ENCODE measurements around the gene CAPN8.

The CAPN8 gene

GRCh38 chr1:223702735-223703667 lies 37.5 kb upstream of the CAPN8 start:
- no peaks in the 10 kb centered on the region for H3K4me1 ChIP-seq (ENCODE audit: control insufficient read depth, insufficient read depth, low read length, poor library complexity, severe bottlenecking)
- H3K27me3 ChIP-seq (replicated peaks; ENCODE audit: control insufficient read depth, insufficient read depth, low read length, poor library complexity, severe bottlenecking), result no peaks in the 10 kb centered on the region
- H3K4me3 ChIP-seq (ENCODE audit: insufficient read depth, low read depth, low read length, poor library complexity, severe bottlenecking), result no peak overlapping the region
- H3K27ac ChIP-seq (ENCODE audit: insufficient read depth, low read length, poor library complexity, severe bottlenecking), result no peak overlapping the region
- no peaks in the 10 kb centered on the region for H3K36me3 ChIP-seq (ENCODE audit: control insufficient read depth, insufficient read depth, low read length)
- DNase-seq, result no peak
- no peaks in the 10 kb centered on the region for H3K9me3 ChIP-seq (ENCODE audit: control insufficient read depth, low read length)

- Histone ChIP-seq H3K27ac (ENCODE audit: insufficient read depth, low read length, poor library complexity, severe bottlenecking) (no peak overlapping the region), H3K36me3 (ENCODE audit: control insufficient read depth, insufficient read depth, low read length) (no peaks in the 10 kb centered on the region), H3K4me3 (ENCODE audit: insufficient read depth, low read depth, low read length, poor library complexity, severe bottlenecking) (no peak overlapping the region), H3K9me3 (ENCODE audit: control insufficient read depth, low read length) (no peaks in the 10 kb centered on the region), H3K4me1 (ENCODE audit: control insufficient read depth, insufficient read depth, low read length, poor library complexity, severe bottlenecking) (no peaks in the 10 kb centered on the region), H3K27me3 (replicated peaks; ENCODE audit: control insufficient read depth, insufficient read depth, low read length, poor library complexity, severe bottlenecking) (no peaks in the 10 kb centered on the region)
- no peak for DNase-seq
These were observed 35.6 kb upstream of the CAPN8 start for GRCh38 chr1:223700942-223701637.

- DNase-seq, result no peak
- H3K4me3 ChIP-seq (ENCODE audit: insufficient read depth, low read depth, low read length, poor library complexity, severe bottlenecking), result no peak overlapping the region
- no peaks in the 10 kb centered on the region for H3K36me3 ChIP-seq (ENCODE audit: control insufficient read depth, insufficient read depth, low read length)
- no peaks in the 10 kb centered on the region for H3K4me1 ChIP-seq (ENCODE audit: control insufficient read depth, insufficient read depth, low read length, poor library complexity, severe bottlenecking)
- H3K27ac ChIP-seq (ENCODE audit: insufficient read depth, low read length, poor library complexity, severe bottlenecking), result no peak overlapping the region
- no peaks in the 10 kb centered on the region for H3K27me3 ChIP-seq (replicated peaks; ENCODE audit: control insufficient read depth, insufficient read depth, low read length, poor library complexity, severe bottlenecking)
- H3K9me3 ChIP-seq (ENCODE audit: control insufficient read depth, low read length), result no peaks in the 10 kb centered on the region
These were observed 35.0 kb upstream of the CAPN8 start for GRCh38 chr1:223700388-223700918.

GRCh38 chr1:223695941-223696340 lies 30.4 kb upstream of the CAPN8 start:
- no peak for DNase-seq
- H3K36me3 ChIP-seq (ENCODE audit: control insufficient read depth, insufficient read depth, low read length), result no peaks in the 10 kb centered on the region

GRCh38 chr1:223695014-223695548 lies 29.6 kb upstream of the CAPN8 start:
- Histone ChIP-seq H3K36me3 (ENCODE audit: control insufficient read depth, insufficient read depth, low read length) (no peaks in the 10 kb centered on the region), H3K4me1 (ENCODE audit: control insufficient read depth, insufficient read depth, low read length, poor library complexity, severe bottlenecking) (no peaks in the 10 kb centered on the region), H3K9me3 (ENCODE audit: control insufficient read depth, low read length) (no peaks in the 10 kb centered on the region), H3K27me3 (replicated peaks; ENCODE audit: control insufficient read depth, insufficient read depth, low read length, poor library complexity, severe bottlenecking) (no peaks in the 10 kb centered on the region), H3K27ac (ENCODE audit: insufficient read depth, low read length, poor library complexity, severe bottlenecking) (no peak overlapping the region), H3K4me3 (ENCODE audit: insufficient read depth, low read depth, low read length, poor library complexity, severe bottlenecking) (no peak overlapping the region)
- no peak for DNase-seq

More at GRCh38 chr1:223695941-223696340, 30.4 kb upstream of the CAPN8 start:
- Histone ChIP-seq H3K27ac (ENCODE audit: insufficient read depth, low read length, poor library complexity, severe bottlenecking) (no peak overlapping the region), H3K27me3 (replicated peaks; ENCODE audit: control insufficient read depth, insufficient read depth, low read length, poor library complexity, severe bottlenecking) (no peaks in the 10 kb centered on the region), H3K4me1 (ENCODE audit: control insufficient read depth, insufficient read depth, low read length, poor library complexity, severe bottlenecking) (no peaks in the 10 kb centered on the region), H3K4me3 (ENCODE audit: insufficient read depth, low read depth, low read length, poor library complexity, severe bottlenecking) (no peak overlapping the region), H3K9me3 (ENCODE audit: control insufficient read depth, low read length) (no peaks in the 10 kb centered on the region)

GRCh38 chr1:223691121-223691520 lies 25.6 kb upstream of the CAPN8 start:
- H3K4me1 ChIP-seq (ENCODE audit: control insufficient read depth, insufficient read depth, low read length, poor library complexity, severe bottlenecking), result no peaks in the 10 kb centered on the region
- H3K36me3 ChIP-seq (ENCODE audit: control insufficient read depth, insufficient read depth, low read length), result no peaks in the 10 kb centered on the region
- H3K27ac ChIP-seq (ENCODE audit: insufficient read depth, low read length, poor library complexity, severe bottlenecking), result no peak overlapping the region
- no peak for DNase-seq
- H3K4me3 ChIP-seq (ENCODE audit: insufficient read depth, low read depth, low read length, poor library complexity, severe bottlenecking), result no peak overlapping the region
- no peaks in the 10 kb centered on the region for H3K27me3 ChIP-seq (replicated peaks; ENCODE audit: control insufficient read depth, insufficient read depth, low read length, poor library complexity, severe bottlenecking)
- no peaks in the 10 kb centered on the region for H3K9me3 ChIP-seq (ENCODE audit: control insufficient read depth, low read length)

- Histone ChIP-seq H3K36me3 (ENCODE audit: control insufficient read depth, insufficient read depth, low read length) (no peaks in the 10 kb centered on the region), H3K27me3 (replicated peaks; ENCODE audit: control insufficient read depth, insufficient read depth, low read length, poor library complexity, severe bottlenecking) (no peaks in the 10 kb centered on the region), H3K9me3 (ENCODE audit: control insufficient read depth, low read length) (no peaks in the 10 kb centered on the region), H3K27ac (ENCODE audit: insufficient read depth, low read length, poor library complexity, severe bottlenecking) (no peak overlapping the region), H3K4me3 (ENCODE audit: insufficient read depth, low read depth, low read length, poor library complexity, severe bottlenecking) (no peak overlapping the region), H3K4me1 (ENCODE audit: control insufficient read depth, insufficient read depth, low read length, poor library complexity, severe bottlenecking) (no peaks in the 10 kb centered on the region)
- DNase-seq, result no peak
These were observed 18.9 kb upstream of the CAPN8 start for GRCh38 chr1:223684488-223684792.

GRCh38 chr1:223683586-223684487 lies 18.3 kb upstream of the CAPN8 start:
- no peak overlapping the region for H3K27ac ChIP-seq (ENCODE audit: insufficient read depth, low read length, poor library complexity, severe bottlenecking)
- no peaks in the 10 kb centered on the region for H3K9me3 ChIP-seq (ENCODE audit: control insufficient read depth, low read length)
- H3K36me3 ChIP-seq (ENCODE audit: control insufficient read depth, insufficient read depth, low read length), result no peaks in the 10 kb centered on the region
- H3K4me1 ChIP-seq (ENCODE audit: control insufficient read depth, insufficient read depth, low read length, poor library complexity, severe bottlenecking), result no peaks in the 10 kb centered on the region
- DNase-seq, result peak; percentile 8 to 20 (median 14)
- no peak overlapping the region for H3K4me3 ChIP-seq (ENCODE audit: insufficient read depth, low read depth, low read length, poor library complexity, severe bottlenecking)
- H3K27me3 ChIP-seq (replicated peaks; ENCODE audit: control insufficient read depth, insufficient read depth, low read length, poor library complexity, severe bottlenecking), result no peaks in the 10 kb centered on the region

GRCh38 chr1:223682502-223682901 lies 17.0 kb upstream of the CAPN8 start:
- Histone ChIP-seq H3K27ac (ENCODE audit: insufficient read depth, low read length, poor library complexity, severe bottlenecking) (no peak overlapping the region), H3K4me3 (ENCODE audit: insufficient read depth, low read depth, low read length, poor library complexity, severe bottlenecking) (no peak overlapping the region), H3K27me3 (replicated peaks; ENCODE audit: control insufficient read depth, insufficient read depth, low read length, poor library complexity, severe bottlenecking) (no peaks in the 10 kb centered on the region), H3K9me3 (ENCODE audit: control insufficient read depth, low read length) (no peaks in the 10 kb centered on the region), H3K4me1 (ENCODE audit: control insufficient read depth, insufficient read depth, low read length, poor library complexity, severe bottlenecking) (no peaks in the 10 kb centered on the region), H3K36me3 (ENCODE audit: control insufficient read depth, insufficient read depth, low read length) (no peaks in the 10 kb centered on the region)
- DNase-seq, result no peak

Measured in effector memory CD4-positive, alpha-beta T cell (primary cell).